GM23248 (cell line): ENCODE measurements around the gene ARHGAP24.

Experiments
- EZH2 ChIP-seq: fragments of 200-600 bp; sonication (generic); IDR thresholded peaks from 2 replicates; pipeline ENCODE4 v1.6.1; 2018; ENCODE audit warnings: antibody characterized with exemption, mild to moderate bottlenecking; ENCODE audit not compliant: insufficient read depth, poor library complexity, severe bottlenecking
- EZH2phosphoT487 ChIP-seq: fragments of 200-600 bp; sonication (generic); IDR thresholded peaks from 2 replicates; pipeline ENCODE4 v1.6.1; 2018; ENCODE audit warnings: antibody characterized with exemption, moderate library complexity, mild to moderate bottlenecking, low read depth; ENCODE audit not compliant: insufficient read depth

- TF ChIP-seq EZH2phosphoT487: no peak
- TF ChIP-seq EZH2: no peak
Measured at GRCh38 chr4:86019362-86019761, 544.4 kb downstream of the ARHGAP24 start.
